Renal pelvis (tissue), 4 donors: Measurements from ENCODE around the gene RFC4. TPM values are rescaled to one million over a fixed set of nuclear protein-coding genes. Genes with fewer than 3 reads are reported as not detected.
A peak's percentile ranks its signal among the peaks of the same experiment; 100 is the strongest.
"Not testable (repeated sequence)": the region's sequence is repeated elsewhere in the genome, so short reads cannot be mapped to it uniquely, and the experiment has no call there.

Source experiments
- DNase-seq: peaks from one replicate; pipeline ENCODE4 v3.0.0-alpha.2; 2013
- polyA plus RNA-seq, 3 donors: library from polyadenylated mRNA; unstranded; fragments of 120-200 nt; gene quantifications; one replicate each; pipeline ENCODE4 v1.2.1, GENCODE V29; 2013; ENCODE audit not compliant: insufficient read length in 3 of 3

Gene RFC4
- polyA plus RNA-seq, 3 donors, result 47.1 to 50.8 (median 47.6) TPM

- DNase-seq, result peak; percentile 86
Measured at GRCh38 chr3:186826976-186827857, 20.9 kb upstream of the RFC4 start.

GRCh38 chr3:186826410-186826975 lies 20.2 kb upstream of the RFC4 start:
- no peak for DNase-seq

GRCh38 chr3:186825872-186826409 lies 19.7 kb upstream of the RFC4 start:
- DNase-seq, result no peak

DNA sequence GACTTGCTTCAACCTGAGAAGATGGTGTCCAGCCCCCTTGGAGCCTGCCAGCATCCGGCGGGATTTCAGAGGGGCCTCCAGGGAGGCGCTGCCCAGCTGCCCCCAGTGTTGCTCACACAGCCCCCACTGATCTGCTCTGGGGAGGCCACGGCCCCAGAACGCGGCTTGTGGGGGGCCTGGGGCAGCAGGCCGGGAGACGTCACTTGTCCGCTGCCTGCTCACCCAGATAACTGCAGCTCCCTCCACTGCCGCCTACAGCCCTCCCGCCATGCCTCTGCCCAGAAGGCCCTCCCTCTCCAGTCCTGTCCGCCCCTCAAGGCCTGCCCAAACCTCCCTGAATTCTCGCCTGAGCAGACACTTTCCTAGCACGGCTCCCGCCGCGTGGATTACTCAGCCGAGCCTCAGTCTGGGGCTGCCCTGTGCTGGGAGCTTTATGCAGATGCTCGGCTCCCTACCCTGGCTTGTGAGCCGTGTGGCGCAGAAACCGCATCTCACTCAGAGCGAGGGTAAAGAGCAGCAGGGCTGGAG lies 19.1 kb upstream of the RFC4 start:
- DNase-seq, result no peak

DNA sequence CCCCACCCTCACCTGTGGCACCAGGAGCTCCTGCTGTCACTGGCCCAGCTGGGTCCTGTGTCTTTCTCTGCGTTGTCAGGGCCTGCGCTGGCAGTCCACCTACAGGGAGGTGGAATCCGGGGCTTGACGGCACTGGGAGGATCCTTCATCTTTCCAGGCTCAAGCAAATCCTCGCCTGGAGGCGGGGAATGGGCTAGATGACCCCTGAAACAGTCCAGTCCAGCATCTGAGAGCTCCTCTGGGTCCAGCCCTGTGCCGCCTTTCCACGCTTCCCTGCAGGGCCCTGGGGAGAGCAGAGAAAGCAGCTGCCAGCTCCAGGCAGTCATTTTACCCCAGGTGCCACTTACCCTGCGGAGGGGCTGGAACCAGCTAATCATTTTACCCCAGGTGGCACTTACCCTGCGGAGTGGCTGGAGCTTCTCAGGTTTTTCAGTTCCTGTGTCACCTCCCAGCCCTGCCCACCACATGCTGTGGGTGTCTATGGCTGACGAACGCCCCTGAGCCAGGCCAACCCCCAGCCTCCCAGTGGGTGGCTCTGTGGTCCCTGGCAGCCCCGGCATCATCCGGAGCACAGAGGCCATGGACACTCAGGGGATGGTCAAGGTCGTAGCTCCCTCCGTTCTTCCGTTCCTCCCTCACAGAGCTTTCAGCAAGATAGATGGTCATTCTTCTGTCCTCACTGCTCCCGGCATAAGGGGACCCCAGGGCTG lies 18.3 kb upstream of the RFC4 start:
- DNase-seq, result no peak

DNA sequence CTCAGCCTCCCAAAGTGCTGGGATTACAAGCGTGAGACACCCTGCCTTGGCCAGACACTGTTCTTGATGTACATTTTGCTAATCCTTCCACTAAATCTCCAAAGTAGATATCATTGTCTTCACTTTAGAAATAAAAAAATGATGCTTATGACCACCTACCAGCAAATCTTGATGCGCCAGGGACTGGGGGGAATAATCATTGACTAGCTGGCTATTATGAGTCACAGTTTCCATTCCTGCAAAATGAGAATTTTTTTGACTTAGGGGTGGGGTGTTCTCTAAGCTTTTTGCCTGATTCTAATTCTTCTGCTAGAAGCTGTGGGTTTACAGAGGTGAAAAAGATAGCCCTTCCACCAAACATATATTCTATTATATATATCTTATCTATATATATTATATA lies 17.1 kb upstream of the RFC4 start:
- DNase-seq, result no peak

DNA sequence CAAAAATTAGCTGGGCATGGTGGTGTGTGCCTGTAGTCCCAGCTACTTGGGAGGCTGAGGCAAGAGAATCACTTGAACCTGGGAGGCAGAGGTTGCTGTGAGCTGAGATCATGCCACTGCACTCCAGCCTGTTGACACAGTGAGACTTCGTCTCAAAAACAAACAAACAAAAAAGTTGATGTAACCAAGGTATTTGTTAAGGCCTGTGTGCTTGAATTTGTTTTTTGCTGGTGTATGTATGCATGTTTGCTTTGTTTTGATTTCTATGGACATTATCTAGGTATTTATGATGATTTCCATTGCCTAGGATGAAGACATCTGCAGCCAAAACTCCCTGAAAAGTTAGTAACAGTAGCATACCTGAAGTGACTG lies 16.1 kb upstream of the RFC4 start:
- not testable (repeated sequence) for DNase-seq

GRCh38 chr3:186821429-186822387 lies 15.4 kb upstream of the RFC4 start:
- DNase-seq, result no peak

DNA sequence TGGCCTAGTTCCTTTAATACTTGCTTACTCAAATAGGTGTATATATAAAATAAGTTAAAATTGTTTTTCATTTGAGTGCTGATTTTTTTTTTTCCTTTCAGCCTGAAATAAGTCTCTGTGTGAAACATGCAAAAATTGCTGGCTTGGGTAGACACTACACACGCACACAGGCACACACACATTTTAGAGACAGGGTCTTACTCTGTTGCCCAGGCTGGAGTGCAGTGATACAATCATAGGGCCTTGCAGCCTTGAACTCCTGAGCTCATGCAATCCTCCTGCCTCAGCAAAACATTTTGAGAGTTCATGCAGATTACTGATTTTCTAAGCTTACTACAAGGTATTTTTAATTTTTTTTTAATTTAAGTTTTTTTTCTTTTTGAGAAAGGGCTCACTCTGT lies 12.7 kb upstream of the RFC4 start:
- no peak for DNase-seq

GRCh38 chr3:186818516-186818915 lies 12.2 kb upstream of the RFC4 start:
- no peak for DNase-seq

GRCh38 chr3:186815435-186815834 lies 9.2 kb upstream of the RFC4 start:
- DNase-seq, result no peak

DNA sequence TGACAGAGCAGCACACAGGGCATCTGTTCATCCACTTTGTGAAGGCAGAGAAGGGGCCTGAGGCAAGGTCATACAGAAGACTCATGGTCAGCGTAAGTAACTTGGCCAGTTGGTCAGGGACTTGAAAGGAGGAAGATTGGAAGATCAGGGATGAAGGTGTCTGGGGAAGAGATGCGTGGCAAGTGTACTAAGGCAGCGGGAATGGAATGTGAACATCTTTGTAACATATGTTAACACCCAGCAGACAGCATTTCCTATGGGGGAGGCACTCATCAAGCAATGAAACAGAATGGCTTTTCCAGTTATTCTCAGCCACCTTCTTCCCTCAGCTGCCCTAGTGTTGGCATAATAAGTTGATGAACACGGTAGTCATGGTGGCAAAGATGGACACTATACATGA lies 7.8 kb upstream of the RFC4 start:
- DNase-seq, result no peak

DNA sequence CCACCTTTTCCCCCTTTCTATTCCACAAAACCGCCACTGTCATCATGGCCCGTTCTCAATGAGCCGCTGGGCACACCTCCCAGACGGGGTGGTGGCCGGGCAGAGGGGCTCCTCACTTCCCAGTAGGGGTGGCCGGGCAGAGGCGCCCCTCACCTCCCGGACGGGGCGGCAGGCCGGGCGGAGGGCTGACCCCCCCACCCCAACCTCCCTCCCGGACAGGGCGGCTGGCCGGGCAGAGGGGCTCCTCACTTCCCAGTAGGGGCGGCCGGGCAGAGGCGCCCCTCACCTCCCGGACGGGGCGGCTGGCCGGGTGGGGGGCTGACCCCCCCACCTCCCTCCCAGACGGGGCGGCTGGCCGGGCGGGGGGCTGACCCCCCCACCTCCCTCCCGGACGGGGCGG lies 5.0 kb upstream of the RFC4 start:
- not testable (repeated sequence) for DNase-seq

DNA sequence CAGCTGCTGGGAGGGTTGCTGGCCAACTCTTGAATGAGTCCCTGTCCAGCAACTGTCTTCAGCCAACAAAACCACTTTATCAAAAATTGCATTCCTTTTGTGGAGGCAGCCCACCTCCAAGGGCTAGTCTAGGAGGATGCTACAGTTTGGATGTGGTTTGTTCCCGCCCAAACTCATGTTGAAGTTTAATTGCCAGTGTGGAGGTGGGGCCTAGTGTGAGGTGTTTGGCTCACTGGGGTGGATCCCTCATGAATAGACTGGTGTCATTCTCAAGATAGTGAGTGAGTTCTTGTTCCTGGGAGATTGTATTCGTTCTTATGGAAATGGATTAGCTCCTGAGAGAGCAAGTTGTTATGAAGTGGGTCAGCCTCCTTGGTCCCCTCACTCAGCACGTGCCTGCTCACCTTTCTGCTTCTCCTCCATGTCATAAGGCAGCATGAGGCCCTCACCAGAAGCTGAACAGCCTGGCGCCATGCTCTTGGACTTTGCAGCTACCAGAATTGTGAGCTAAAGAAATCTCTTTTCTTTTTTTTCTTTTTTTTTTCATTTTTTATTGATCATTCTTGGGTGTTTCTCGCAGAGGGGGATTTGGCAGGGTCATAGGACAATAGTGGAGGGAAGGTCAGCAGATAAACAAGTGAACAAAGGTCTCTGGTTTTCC lies 4.2 kb upstream of the RFC4 start:
- no peak for DNase-seq

GRCh38 chr3:186807231-186807630 lies 949 bp upstream of the RFC4 start:
- no peak for DNase-seq

GRCh38 chr3:186803447-186803846 lies 2.8 kb downstream of the RFC4 start:
- DNase-seq, result not testable (repeated sequence)

GRCh38 chr3:186802701-186803100 lies 3.6 kb downstream of the RFC4 start:
- no peak for DNase-seq

DNA sequence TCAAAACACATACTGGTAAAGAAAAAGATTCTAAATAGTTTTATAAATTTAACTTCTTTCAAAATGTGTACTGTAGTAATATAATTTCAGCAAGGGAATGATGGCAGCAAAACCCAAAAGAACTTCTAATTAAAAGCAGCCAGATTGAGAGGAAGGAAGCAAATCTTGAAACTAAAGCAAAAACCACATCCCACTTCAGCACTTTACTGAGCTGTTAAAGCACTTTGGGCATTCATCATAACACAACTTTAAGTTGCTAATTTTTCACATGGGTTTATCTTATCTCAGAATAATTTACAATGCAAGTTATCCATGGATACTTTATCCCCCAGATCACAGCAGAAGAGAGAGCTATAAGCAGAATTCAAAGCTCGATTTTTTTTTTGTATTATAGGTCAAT lies 6.0 kb downstream of the RFC4 start:
- no peak for DNase-seq

GRCh38 chr3:186798239-186798874 lies 7.9 kb downstream of the RFC4 start:
- DNase-seq, result no peak
